Gastrocnemius medialis (tissue), 4 donors: ENCODE measurements around the gene FBXO2.

Experiments
- CTCF ChIP-seq, 5 experiments: fragments of 450-650 bp in 3 of 5; fragments of 200-600 bp in 2 of 5; sonication (generic) in 2 of 5; IDR thresholded peaks in 4 of 5; conservative IDR thresholded peaks in 1 of 5; 1 replicate in 4 of 5; 2 replicates in 1 of 5; pipeline ENCODE4 v1.5.1; 2016 to 2019; ENCODE audit warnings: antibody characterized with exemption in 5 of 5, mild to moderate bottlenecking in 3 of 5, moderate library complexity in 3 of 5
- POLR2A ChIP-seq, 2 donors: fragments of 450-650 bp; IDR thresholded peaks; one replicate each; pipeline ENCODE4 v1.6.1; 2017; ENCODE audit warnings: antibody characterized with exemption in 2 of 2, mild to moderate bottlenecking in 2 of 2, moderate library complexity in 2 of 2

- TF ChIP-seq POLR2A (IDR thresholded peaks at IDR 0.05): peak; percentile 46 to 63
- TF ChIP-seq CTCF (IDR thresholded peaks at IDR 0.05 in 4 of 5, conservative IDR thresholded peaks at IDR 0.05 in 1 of 5): no peak
Measured at GRCh38 chr1:11681071-11681771, 27.0 kb upstream of the FBXO2 start, which contains the start of gene MAD2L2.
